NT2/D1 (cell line): ENCODE data around the gene CYP27A1.

Source experiments
- SUZ12 ChIP-seq: IDR thresholded peaks from 2 replicates; pipeline ENCODE4 v1.6.1; 2011; ENCODE audit not compliant: insufficient read length, insufficient read depth; ENCODE audit errors: extremely low read depth
- ZNF274 ChIP-seq: IDR thresholded peaks from 2 replicates; pipeline ENCODE4 v1.6.1; 2011; ENCODE audit warnings: mild to moderate bottlenecking, low read depth, low read length

GRCh38 chr2:218827701-218828476 is 45.9 kb downstream of the CYP27A1 start:
- no peak for TF ChIP-seq SUZ12
- TF ChIP-seq ZNF274 = no peak
